Right lobe of liver (tissue), 6 donors: ENCODE measurements around the gene NDUFS6. TPM values are rescaled to one million over a fixed set of nuclear protein-coding genes. Genes with fewer than 3 reads are reported as not detected.

ENCODE experiments used
- ATAC-seq, 4 donors: fragments of 200-7000 bp; cut with Tn5 transposase; one replicate each; pipeline ENCODE4 v1.9.1; 2020; ENCODE audit warnings: mild to moderate bottlenecking in 4 of 4, moderate library complexity in 4 of 4
- DNase-seq, 3 donors: peaks; one replicate each; pipeline ENCODE4 v3.0.0-alpha.2; 2020
- H3K27ac ChIP-seq, 3 donors: fragments of 200-600 bp; one replicate each; pipeline ENCODE4 v1.8.0; 2022
- H3K27me3 ChIP-seq, 2 donors: fragments of 200-600 bp; one replicate each; pipeline ENCODE4 v1.8.0; 2022
- H3K36me3 ChIP-seq, 4 donors: fragments of 200-600 bp; sonication (generic) in 1 of 4; one replicate each; pipeline versions ENCODE4 v1.5.1 to v1.8.0; 2017 to 2022; ENCODE audit warnings: control low read depth in 1 of 4
- H3K4me1 ChIP-seq, 4 donors: fragments of 200-600 bp; sonication (generic) in 1 of 4; one replicate each; pipeline versions ENCODE4 v1.5.1 to v1.8.0; 2017 to 2022; ENCODE audit warnings: control low read depth in 1 of 4
- H3K4me3 ChIP-seq, 3 donors: fragments of 200-600 bp; one replicate each; pipeline ENCODE4 v1.8.0; 2022
- H3K9me3 ChIP-seq, 4 donors: fragments of 200-600 bp; sonication (generic) in 1 of 4; one replicate each; pipeline versions ENCODE4 v1.5.1 to v1.8.0; 2017 to 2022; ENCODE audit warnings: control low read depth in 1 of 4
- CTCF ChIP-seq, 4 donors: fragments of 200-600 bp in 3 of 4; fragments of 450-650 bp in 1 of 4; IDR thresholded peaks; one replicate each; pipeline versions ENCODE4 v1.5.1 to v1.8.0; 2016 to 2022; ENCODE audit warnings: antibody characterized with exemption in 4 of 4, mild to moderate bottlenecking in 2 of 4
- POLR2A ChIP-seq: fragments of 450-650 bp; IDR thresholded peaks from one replicate; pipeline ENCODE4 v1.6.1; 2017; ENCODE audit warnings: antibody characterized with exemption, mild to moderate bottlenecking
- WGBS: methylation state at CpG from one replicate; pipeline ENCODE4 v1.1.6; 2018; ENCODE audit warnings: low coverage, low lambda C conversion rate; ENCODE audit not compliant: insufficient coverage; ENCODE audit errors: missing lambda C conversion rate; 5-methylcytosine and 5-hydroxymethylcytosine counted together
- intact Hi-C, 2 donors: fragments of 100-400 bp; cut with DNase I; formaldehyde crosslinking; loops; one replicate each; pipeline versions ENCODE4 v1.11.2 to v1.14.1; 2022
- total RNA-seq, 6 experiments: library from RNA; depleted of rRNA in 2 of 6; stranded (reverse); fragments of >200 nt in 2 of 6; fragmentation: NEBNext Ultra II Directional in 3 of 6; extraction: Animal tissue kit (Norgen Biotek cat#: 25700) in 3 of 6; gene quantifications; one replicate each; pipeline versions ENCODE4 v1.1.0 to v1.2.4, GENCODE V29; 2016 to 2023
- donor health status: DM: no; HTN: yes; CAD: no.
- donor health status: DM: no; HTN: no; CAD: no.
- donor health status: DM: no; HTN: no; CAD: no.
- donor health status: DM: no; HTN: yes; CAD: no.
- donor health status: DM: no; HTN: yes; CAD: no.

Gene NDUFS6
- total RNA-seq, 6 experiments from 2014 or later = 16.5 to 57.5 (median 23.7) TPM

- no peaks in the 10 kb centered on the region for H3K4me1 ChIP-seq
- DNase-seq = peak in 1 of 3 donors; percentile 23
- no peak overlapping the region for H3K4me3 ChIP-seq
- intact Hi-C loops = no loop called here
- no peaks in the 10 kb centered on the region for H3K9me3 ChIP-seq
- H3K27me3 ChIP-seq = no peaks in the 10 kb centered on the region
- TF ChIP-seq POLR2A = no peak
- TF ChIP-seq CTCF (IDR thresholded peaks at IDR 0.05) = no peak
- ATAC-seq = no peak
- 80% methylated on average over 1 of the region's 4 CpGs for WGBS
- no peak overlapping the region for H3K27ac ChIP-seq
- H3K36me3 ChIP-seq = peaks cover 0 to 20% (median 10%) of the 10 kb centered on the region in 4 donors
Observed at GRCh38 chr5:1820926-1821325, 19.7 kb downstream of the NDUFS6 start.

GRCh38 chr5:1821862-1822261 is 20.7 kb downstream of the NDUFS6 start:
- ATAC-seq = no peak
- no peaks in the 10 kb centered on the region for H3K4me1 ChIP-seq
- no peaks in the 10 kb centered on the region for H3K27me3 ChIP-seq
- H3K27ac ChIP-seq = no peak overlapping the region
- intact Hi-C loops = no loop called here
- DNase-seq = peak in 1 of 3 donors; percentile 21
- peaks cover 0 to 14% (median 6%) of the 10 kb centered on the region in 4 donors for H3K36me3 ChIP-seq
- no peaks in the 10 kb centered on the region for H3K9me3 ChIP-seq
- no peak overlapping the region for H3K4me3 ChIP-seq
- 98% methylated on average over 7 of the region's 8 CpGs for WGBS
- TF ChIP-seq POLR2A (no peak), CTCF (IDR thresholded peaks at IDR 0.05) (no peak)

GRCh38 chr5:1823381-1824034 is 22.3 kb downstream of the NDUFS6 start:
- 90% methylated on average over 4 of the region's 12 CpGs for WGBS

GRCh38 chr5:1824109-1824821 is 23.1 kb downstream of the NDUFS6 start:
- no peak for TF ChIP-seq POLR2A
- TF ChIP-seq CTCF (IDR thresholded peaks at IDR 0.05) = no peak
- 93% methylated on average over 9 of the region's 25 CpGs for WGBS
- no peaks in the 10 kb centered on the region for H3K4me1 ChIP-seq

More at GRCh38 chr5:1823381-1824034, 22.3 kb downstream of the NDUFS6 start:
- H3K4me1 ChIP-seq = no peaks in the 10 kb centered on the region
- no peak overlapping the region for H3K4me3 ChIP-seq
- intact Hi-C loops = no loop called here
- H3K9me3 ChIP-seq = no peaks in the 10 kb centered on the region
- H3K36me3 ChIP-seq = peaks cover 0 to 10% (median 6%) of the 10 kb centered on the region in 4 donors
- TF ChIP-seq POLR2A (no peak), CTCF (IDR thresholded peaks at IDR 0.05) (no peak)
- no peak overlapping the region for H3K27ac ChIP-seq
- DNase-seq = peak in 1 of 3 donors; percentile 37
- no peaks in the 10 kb centered on the region for H3K27me3 ChIP-seq
- ATAC-seq = no peak

More at GRCh38 chr5:1824109-1824821, 23.1 kb downstream of the NDUFS6 start:
- ATAC-seq (peak in 1 of 4 donors; percentile 10), DNase-seq (peak in 1 of 3 donors; percentile 42)
- intact Hi-C loops = no loop called here
- Histone ChIP-seq H3K27me3 (no peaks in the 10 kb centered on the region), H3K27ac (no peak overlapping the region), H3K9me3 (no peaks in the 10 kb centered on the region), H3K36me3 (peaks cover 0 to 10% (median 6%) of the 10 kb centered on the region in 4 donors), H3K4me3 (no peak overlapping the region)
